H1 (cell line): Measurements from ENCODE around the gene FHAD1. TPM values are rescaled to one million over a fixed set of nuclear protein-coding genes. Genes with fewer than 3 reads are reported as not detected.

ENCODE experiments used
- BACH1 ChIP-seq: IDR thresholded peaks from 2 replicates; pipeline ENCODE4 v1.6.1; 2012; ENCODE audit warnings: low read length, improper control_type of control experiment
- CTCF ChIP-seq, 3 experiments: IDR thresholded peaks; 1 replicate in 2 of 3; 2 replicates in 1 of 3; pipeline versions ENCODE4 v1.5.1 to v1.6.1; 2011; ENCODE audit warnings: low read length in 3 of 3, mild to moderate bottlenecking in 3 of 3, inconsistent platforms in 2 of 3, low read depth in 1 of 3, moderate library complexity in 1 of 3; ENCODE audit not compliant: insufficient read depth in 1 of 3; ENCODE audit errors: control extremely low read depth in 1 of 3
- FOSL1 ChIP-seq: IDR thresholded peaks from 2 replicates; pipeline ENCODE4 v1.6.1; 2011; ENCODE audit warnings: mild to moderate bottlenecking, low read depth, low read length, moderate library complexity; ENCODE audit not compliant: insufficient read depth
- KDM5A ChIP-seq: fragments of 200-600 bp; IDR thresholded peaks from 2 replicates; pipeline ENCODE4 v1.7.1; 2012; ENCODE audit warnings: mild to moderate bottlenecking, low read length, inconsistent platforms, mixed read lengths
- NRF1 ChIP-seq: IDR thresholded peaks from 2 replicates; pipeline ENCODE4 v1.6.1; 2011; ENCODE audit warnings: mild to moderate bottlenecking, low read depth, low read length, improper control_type of control experiment
- RNF2 ChIP-seq: fragments of 200-900, 300-1000 bp; sonication (generic); IDR thresholded peaks from 2 replicates; pipeline ENCODE4 v1.7.1; 2016; ENCODE audit warnings: borderline replicate concordance, low read depth, mild to moderate bottlenecking, antibody characterized with exemption, low read length; ENCODE audit not compliant: poor library complexity, severe bottlenecking; ENCODE audit errors: missing control alignments
- TAF1 ChIP-seq: IDR thresholded peaks from 2 replicates; pipeline ENCODE4 v1.6.1; 2011; ENCODE audit warnings: mild to moderate bottlenecking, low read depth, low read length
- TCF12 ChIP-seq: IDR thresholded peaks from 2 replicates; pipeline ENCODE4 v1.6.1; 2011; ENCODE audit warnings: low read depth, mild to moderate bottlenecking, low read length
- polyA plus RNA-seq, 7 experiments: library from polyadenylated mRNA; depleted of rRNA in 3 of 7; stranded (reverse) in 5 of 7; unstranded in 2 of 7; fragments of >200 nt in 5 of 7; fragments of 200-250 nt in 2 of 7; gene quantifications; 1 replicate in 5 of 7; 2 replicates in 1 of 7; 4 replicates in 1 of 7; pipeline versions ENCODE4 v1.2.1 to v1.2.3, GENCODE V29; 2011 to 2013; ENCODE audit warnings: missing spikeins in 2 of 7, mixed read lengths in 2 of 7
- total RNA-seq: library from RNA; stranded (reverse); fragmentation: NEBNext Ultra II Directional; extraction: Animal tissue kit (Norgen Biotek cat#: 25700); gene quantifications from 2 replicates; pipeline ENCODE4 v1.2.1, GENCODE V29; 2021

Gene FHAD1
- total and polyA plus RNA-seq, 2 of the 8 experiments (the other 6 are each of a cell fraction or from before 2014, with no cell fraction given) = 0.39 to 0.69 TPM

- TF ChIP-seq CTCF (IDR thresholded peaks at IDR 0.05; ENCODE audit: control extremely low read depth in 1 of 3, insufficient read depth in 1 of 3, low read depth in 1 of 3, low read length in 3 of 3) (no peak), NRF1 (no peak), KDM5A (no peak), TCF12 (no peak), FOSL1 (no peak), TAF1 (no peak), RNF2 (no peak), BACH1 (no peak)
Measured at GRCh38 chr1:15443281-15443680, 196.3 kb downstream of the FHAD1 start (continued).
